GM21390 (cell line): ENCODE results near the gene ASIP.
"Not testable (repeated sequence)": the region's sequence is repeated elsewhere in the genome, so short reads cannot be mapped to it uniquely, and the experiment has no call there.

ENCODE experiments used
- ATAC-seq: cut with Tn5 transposase; IDR thresholded peaks from one replicate; pipeline ENCODE4 v1.9.1; 2021; ENCODE audit not compliant: unreplicated experiment

The ASIP gene

DNA sequence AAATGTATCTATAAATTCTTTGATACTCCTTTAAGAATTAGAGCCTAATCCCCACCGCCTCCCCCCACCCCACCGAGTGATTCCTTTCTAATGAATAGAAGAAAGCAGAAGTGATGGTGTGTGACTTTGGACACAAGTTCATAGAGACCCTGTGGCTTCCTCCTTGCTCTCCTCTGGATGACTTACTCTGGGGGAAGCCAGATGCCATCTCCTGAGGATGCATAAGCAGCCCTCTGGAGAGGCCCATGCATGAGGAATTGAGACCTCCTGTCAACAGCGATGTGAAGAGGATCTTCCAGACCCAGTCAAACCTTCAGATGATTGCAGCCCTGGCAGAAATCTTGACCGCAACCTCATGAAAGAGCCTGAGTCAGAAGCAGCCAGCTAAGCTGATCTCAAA lies 40.8 kb downstream of the ASIP start:
- no peak for ATAC-seq

- no peak for ATAC-seq
Observed at GRCh38 chr20:34283844-34284243, 42.6 kb downstream of the ASIP start.

DNA sequence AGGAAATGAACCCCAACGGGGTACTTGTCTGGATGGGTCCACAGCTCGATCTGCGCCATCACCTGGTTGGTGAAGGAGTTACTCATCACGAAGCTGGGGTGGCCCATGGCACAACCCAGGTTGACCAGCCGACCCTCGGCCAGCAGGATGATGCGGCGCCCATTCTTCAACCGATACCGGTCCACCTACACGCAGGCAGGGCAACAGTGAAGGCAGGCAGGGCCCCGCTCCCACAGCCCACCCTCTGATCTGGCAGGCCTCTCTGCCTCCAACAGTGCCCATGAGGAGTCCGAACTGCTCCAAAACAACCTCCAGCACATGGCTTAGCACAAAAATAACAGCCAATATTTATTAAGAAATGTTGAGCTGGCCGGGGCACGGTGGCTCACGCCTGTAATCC lies 44.2 kb downstream of the ASIP start:
- ATAC-seq: no peak

- not testable (repeated sequence) for ATAC-seq
Observed at GRCh38 chr20:34287500-34287899, 46.3 kb downstream of the ASIP start.

- no peak for ATAC-seq
Observed at GRCh38 chr20:34290471-34290870, 49.2 kb downstream of the ASIP start.

DNA sequence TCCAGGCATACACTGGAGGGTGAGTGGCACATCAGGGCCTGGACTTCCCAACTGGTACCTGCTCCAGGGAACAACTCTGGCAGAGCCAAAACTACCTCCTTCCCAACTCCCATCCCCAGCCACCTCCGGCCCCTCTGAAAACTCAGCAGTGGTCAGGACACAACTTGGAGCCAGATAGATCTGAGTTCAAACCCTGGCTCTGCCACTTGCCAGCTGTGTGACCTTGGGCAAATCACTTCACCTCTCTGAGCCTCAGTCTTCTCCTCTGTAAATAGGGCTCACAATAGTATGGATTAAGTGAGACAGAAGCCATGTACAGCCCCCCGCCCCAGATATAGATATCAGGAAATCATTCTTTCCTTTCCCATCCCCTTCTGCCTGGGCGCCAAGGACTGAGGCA lies 51.3 kb downstream of the ASIP start:
- ATAC-seq: no peak

DNA sequence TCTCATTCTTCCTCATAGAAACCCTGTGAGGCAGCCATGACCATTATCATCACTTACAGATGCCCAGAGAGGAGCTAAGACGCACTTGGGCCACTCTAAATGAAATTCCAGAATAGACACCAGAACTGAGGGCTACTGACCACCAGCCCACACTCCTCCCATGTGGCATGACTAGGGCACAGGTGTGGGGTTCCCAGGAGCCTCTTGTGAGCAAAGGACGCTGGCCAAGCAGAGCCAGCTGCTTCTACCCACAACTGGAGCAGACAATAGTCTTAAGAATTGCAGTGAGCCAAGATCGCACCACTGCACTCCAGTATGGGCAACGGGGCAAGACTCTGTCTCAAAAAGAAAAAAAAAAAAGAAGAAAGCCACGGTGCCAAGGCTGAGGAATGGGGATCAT lies 51.9 kb downstream of the ASIP start:
- no peak for ATAC-seq

DNA sequence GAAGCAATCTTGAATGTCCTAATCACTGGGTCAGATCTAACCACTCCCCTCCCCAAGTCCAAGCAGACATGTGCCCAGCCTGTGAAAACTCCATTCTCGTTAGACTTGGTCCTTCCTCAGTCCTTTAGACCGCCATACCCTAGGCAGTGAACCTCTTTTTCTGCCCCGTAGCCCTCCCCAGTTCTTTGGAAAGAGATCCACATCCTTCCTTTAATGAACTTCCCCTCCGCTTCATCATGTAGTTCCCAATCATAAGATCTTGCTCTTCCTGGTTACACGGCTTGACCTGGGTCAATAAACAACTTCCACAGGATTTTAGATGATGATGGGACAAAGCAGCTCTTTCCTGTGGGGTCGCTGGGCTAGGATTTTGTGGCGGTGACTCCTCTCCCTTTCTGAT lies 52.4 kb downstream of the ASIP start:
- ATAC-seq: no peak

DNA sequence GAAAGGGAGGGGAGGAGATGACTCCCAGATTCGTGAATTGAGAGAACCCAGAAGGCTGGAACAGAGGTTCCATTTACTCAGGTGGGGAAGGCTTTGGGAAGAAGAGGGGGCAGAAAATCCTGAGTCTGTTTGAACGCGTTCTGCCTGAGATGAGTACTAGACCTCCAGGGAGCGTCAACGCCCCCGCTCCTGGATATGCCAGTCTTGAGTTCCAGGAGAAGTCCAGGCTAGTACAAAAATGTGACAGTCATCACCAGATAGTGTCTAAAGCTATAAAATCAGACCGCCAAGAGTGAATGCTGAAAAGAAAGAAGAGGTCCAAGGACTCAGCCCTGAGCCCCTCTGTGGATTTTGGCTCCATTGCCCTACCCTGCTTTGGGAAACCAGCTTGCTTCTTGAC lies 53.3 kb downstream of the ASIP start:
- ATAC-seq: no peak

GRCh38 chr20:34295284-34295683 lies 54.1 kb downstream of the ASIP start:
- no peak for ATAC-seq

DNA sequence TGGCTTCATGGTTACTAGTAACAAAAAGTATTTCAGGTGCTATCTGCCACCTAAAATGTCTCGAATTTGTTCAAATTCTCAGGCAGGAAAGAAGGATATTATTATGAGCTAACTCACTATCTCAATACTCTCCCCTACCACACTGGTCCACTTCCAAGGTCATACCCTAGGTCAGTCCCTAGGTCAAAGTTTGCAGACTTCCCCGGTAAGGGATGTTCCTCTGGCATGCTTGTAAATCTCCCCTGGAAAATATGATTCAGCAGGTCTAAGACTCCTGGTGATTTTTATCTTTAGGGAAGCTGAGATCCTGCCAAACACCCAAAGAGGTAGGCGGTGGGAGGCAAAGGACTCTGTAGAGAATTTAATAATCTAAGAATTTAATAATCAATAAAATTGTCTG lies 55.2 kb downstream of the ASIP start:
- no peak for ATAC-seq

GRCh38 chr20:34298294-34298784 lies 57.1 kb downstream of the ASIP start:
- not testable (repeated sequence) for ATAC-seq

DNA sequence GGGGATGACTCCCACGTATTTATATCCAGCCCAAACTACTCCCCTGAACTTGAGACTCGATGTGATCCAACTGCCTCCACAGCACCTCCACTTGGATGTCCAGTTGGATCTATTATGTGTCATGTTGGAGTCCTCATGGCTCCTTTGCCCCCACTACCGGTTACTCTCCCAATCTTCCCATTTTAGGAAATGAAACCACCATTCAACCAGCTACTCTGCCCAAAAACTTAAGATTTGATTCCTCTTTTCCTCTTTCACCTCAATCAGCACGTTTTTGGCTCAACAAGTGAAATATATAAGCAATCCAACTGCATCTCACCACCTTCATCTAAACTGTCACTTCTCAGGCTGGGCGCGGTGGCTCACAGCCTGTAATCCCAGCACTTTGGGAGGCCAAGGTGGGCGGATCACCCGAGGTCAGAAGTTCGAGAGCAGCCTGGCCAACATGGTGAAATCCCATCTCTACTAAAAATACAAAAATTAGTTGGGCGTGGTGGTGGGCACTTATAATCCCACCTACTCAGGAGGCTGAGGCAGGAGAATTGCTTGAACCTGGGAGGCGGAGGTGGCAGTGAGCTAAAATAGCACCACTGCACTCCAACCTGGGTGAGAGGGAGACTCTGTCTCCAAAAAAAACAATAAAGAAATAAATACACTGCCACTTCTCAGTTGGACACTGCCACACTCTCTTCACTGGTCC lies 58.5 kb downstream of the ASIP start:
- ATAC-seq: no peak

- no peak for ATAC-seq
Observed at GRCh38 chr20:34300256-34300806, 59.1 kb downstream of the ASIP start.

DNA sequence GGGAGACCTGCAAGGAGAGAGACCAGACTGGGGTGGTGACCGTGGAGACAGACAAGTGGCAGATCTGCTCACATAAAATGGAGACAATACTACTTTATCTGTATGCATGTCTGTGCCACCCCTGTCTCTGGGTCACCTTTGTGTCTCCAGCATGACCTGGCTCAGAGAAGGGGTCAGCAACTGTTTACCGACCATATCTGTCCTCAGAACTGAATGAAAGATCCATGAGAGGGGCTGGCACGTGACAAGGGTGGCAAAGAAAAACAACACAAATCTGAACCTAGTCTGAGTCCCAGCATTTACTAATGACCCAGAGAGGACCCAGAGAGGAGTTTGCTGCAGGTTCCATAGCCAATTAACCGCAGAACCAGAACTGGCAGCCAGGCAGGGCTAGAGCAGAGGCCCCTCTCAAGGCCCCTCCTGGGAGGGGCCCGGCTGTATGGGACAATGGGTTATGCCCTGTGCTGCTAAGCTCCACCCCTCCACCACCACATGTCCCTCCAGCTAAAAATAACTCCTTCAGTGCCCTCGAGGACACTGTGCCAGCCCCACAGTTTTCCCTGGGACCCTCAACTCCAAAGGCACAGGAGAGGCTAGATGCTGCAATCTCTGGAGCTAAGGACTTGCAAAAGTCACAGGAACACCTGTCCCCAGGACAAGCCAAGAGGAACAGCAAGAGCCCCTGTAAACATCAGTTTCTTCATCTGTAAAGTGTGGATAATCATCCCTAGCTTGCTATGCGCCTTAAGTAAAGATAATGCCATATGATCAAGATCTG lies 59.8 kb downstream of the ASIP start:
- ATAC-seq: no peak

DNA sequence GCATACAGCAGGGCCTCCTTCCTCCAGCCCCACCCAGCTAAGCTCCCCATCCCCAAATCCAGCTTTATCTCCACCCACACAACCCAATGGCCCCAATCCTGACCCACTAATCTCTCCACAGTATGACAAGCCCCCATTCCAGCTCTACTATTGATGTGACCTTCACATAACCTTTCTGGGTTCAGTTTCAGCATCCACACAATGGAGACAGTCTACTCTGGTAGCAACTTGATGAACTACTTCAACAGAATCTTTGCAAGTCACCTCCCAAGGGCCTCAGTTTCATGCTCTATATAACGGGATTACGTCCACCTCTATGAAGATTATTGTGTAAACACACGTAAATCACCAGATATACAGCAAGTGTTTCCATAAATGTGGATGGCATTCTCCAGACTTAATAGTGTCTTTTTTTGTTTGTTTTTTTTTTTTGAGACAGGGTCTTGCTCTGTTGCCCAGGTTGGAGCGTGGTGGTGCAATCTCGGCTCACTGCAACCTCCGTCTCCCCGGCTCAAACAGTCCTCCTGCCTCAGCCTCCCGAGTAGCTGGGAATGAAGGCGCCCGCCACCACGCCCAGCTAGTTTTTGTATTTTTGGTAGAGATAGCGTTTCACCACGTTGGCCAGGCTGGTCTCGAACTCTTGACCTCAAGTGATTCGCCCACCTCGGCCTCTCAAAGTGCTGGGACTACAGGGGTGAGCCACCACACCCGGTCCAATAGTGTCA lies 60.5 kb downstream of the ASIP start:
- ATAC-seq: no peak

DNA sequence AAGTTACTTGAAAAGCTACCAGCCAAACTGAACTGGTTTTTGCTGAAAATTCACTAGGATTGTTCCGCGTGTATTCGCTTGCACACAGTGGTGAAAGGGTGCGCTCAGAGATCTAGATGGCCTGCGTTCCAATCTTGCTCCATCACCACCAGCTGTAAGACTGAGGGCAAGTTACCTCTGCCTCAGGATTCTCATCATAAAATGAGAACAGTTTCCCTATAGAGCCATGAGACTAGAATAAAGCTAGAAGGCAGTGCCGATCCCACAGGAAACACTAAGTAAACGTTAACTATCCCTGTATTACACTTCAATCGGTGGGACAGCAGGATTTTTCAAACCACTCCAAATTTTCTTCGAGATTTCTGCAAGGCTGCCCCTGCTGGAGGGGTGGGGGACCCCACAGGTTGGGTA lies 61.1 kb downstream of the ASIP start:
- ATAC-seq: no peak

DNA sequence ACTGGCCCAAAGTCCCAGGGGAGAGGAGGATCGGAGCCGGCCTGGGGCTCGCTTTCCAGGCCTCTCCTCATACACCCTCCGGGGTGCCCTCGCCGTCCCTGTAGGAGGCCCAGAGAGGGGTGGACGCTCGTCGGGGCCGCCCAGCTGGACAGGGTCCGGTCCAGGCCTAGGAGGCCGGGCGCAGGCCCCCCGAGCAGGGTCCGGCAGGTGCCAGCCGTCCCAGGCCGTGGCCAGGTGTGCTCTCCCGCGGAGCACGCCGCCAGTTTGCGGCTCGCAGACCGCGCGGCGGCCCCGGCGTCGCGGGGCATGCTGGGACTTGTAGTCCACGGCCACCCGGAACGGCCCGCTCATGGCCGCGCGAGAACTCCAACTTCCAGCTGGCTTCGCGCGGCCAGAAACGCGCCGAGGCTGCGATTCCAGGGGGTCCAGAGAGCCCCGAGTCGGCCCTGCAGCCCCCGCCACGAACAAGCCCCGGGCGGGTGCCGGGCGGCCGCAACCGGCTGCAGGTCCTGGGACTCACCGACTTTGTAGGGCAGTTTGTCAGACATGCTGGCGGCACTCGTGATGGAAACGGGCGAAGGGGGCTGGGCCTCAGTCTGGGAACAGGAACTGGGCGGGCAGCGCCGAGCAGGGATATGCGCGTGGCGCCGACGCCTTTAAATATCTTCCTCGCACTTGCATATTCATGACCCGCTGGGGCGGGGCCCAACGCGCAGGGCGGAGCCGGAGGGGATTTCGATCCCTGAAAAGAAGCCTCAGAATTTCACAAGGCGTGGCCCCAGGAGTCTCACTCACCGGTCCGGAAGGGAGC lies 61.7 kb downstream of the ASIP start, which contains the start of gene AHCY:
TSS of gene AHCY (minus strand) at position 633 of the 811 bp plus-strand sequence. CDS start at position 548, 85 bp downstream.
- ATAC-seq: peak; percentile 90

- no peak for ATAC-seq
Observed at GRCh38 chr20:34305333-34306230, 64.4 kb downstream of the ASIP start.
